Activated naive CD4-positive, alpha-beta T cell treated with anti-CD3 and anti-CD28 coated beads for 36 hours (primary cell): ENCODE results near the gene MRM3. TPM values are rescaled to one million over a fixed set of nuclear protein-coding genes. Genes with fewer than 3 reads are reported as not detected.

Experiments
- CTCF ChIA-PET: fragments of 350-600 bp; sonication (Branson Sonifier 250); formaldehyde crosslinking; loops from one replicate; lab custom pipeline; 2021; ENCODE audit warnings: antibody characterized with exemption; lab: Charles Lee
- DNase-seq: peaks from one replicate; pipeline ENCODE4 v3.0.0-alpha.2; 2020
- H3K27ac Mint-ChIP-seq: one replicate; pipeline ENCODE4 v1.8.0; 2021; ENCODE audit warnings: mild to moderate bottlenecking, mixed read lengths
- H3K27me3 Mint-ChIP-seq: one replicate; pipeline ENCODE4 v1.8.0; 2021; ENCODE audit warnings: low read depth, mixed read lengths
- H3K36me3 Mint-ChIP-seq: one replicate; pipeline ENCODE4 v1.8.0; 2021; ENCODE audit warnings: low read depth, mixed read lengths
- H3K4me1 Mint-ChIP-seq: one replicate; pipeline ENCODE4 v1.8.0; 2021; ENCODE audit warnings: low read depth, mixed read lengths
- H3K4me3 Mint-ChIP-seq: one replicate; pipeline ENCODE4 v1.8.0; 2021; ENCODE audit warnings: mild to moderate bottlenecking, moderate library complexity, mixed read lengths
- H3K9me3 Mint-ChIP-seq: one replicate; pipeline ENCODE4 v1.8.0; 2021; ENCODE audit warnings: mixed read lengths
- intact Hi-C: fragments of 100-400 bp; cut with micrococcal nuclease; formaldehyde crosslinking; loops from one replicate; pipeline ENCODE4 v1.15.1; 2023
- total RNA-seq, 2 experiments: library from RNA; stranded (reverse); gene quantifications; one replicate each; pipeline ENCODE4 v1.2.3, GENCODE V29; 2021

MRM3 gene, protein sequence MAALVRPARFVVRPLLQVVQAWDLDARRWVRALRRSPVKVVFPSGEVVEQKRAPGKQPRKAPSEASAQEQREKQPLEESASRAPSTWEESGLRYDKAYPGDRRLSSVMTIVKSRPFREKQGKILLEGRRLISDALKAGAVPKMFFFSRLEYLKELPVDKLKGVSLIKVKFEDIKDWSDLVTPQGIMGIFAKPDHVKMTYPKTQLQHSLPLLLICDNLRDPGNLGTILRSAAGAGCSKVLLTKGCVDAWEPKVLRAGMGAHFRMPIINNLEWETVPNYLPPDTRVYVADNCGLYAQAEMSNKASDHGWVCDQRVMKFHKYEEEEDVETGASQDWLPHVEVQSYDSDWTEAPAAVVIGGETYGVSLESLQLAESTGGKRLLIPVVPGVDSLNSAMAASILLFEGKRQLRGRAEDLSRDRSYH
- total RNA-seq: 10 to 100 TPM; 22.8 to 25.6 TPM

DNA sequence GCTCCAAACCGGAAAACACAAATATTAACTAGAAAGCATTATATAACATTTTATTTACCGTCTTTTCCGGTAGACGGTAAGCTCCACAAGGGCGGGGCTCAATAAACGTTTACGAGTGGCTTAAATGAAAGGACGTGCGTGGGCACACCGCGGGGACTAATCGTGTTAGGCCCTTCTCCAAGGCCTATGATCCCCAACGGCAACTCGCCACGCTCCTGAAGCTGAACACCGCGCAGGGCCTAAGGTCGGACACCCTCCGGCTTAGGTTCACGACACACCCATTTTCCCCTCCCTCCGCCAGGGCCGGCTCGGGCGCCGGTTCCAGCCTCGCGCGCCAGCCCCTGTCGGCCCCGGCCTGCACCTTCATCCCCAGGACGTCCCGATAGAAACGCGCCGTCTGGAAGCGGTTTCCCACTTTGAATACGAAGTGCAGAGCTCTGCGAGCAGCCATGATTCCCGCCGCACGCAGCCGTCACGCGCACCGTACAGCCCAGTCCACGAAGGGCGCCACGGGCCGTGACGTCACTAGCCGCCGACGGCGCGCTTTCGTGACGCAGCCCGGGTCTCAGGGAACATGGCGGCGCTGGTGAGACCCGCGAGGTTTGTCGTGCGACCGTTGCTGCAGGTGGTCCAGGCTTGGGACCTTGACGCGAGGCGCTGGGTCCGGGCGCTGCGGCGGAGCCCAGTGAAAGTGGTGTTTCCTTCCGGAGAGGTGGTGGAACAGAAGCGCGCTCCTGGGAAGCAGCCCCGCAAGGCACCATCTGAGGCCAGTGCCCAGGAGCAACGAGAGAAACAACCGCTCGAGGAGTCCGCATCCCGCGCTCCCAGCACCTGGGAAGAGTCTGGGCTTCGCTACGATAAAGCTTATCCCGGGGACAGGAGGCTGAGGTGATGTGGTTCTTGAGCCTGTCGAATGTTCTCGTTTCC, at the start of gene MRM3, which contains the start of gene GLOD4:
Gene MRM3 (plus strand): TSS at position 549 of the 927 bp plus-strand sequence. CDS start 26 bp downstream, at position 575.
Gene GLOD4 (minus strand): TSS at position 476 of the 927 bp plus-strand sequence. CDS start 25 bp downstream, at position 451.
- Mint-ChIP-seq H3K27ac (peak within 1 kb of the TSS; percentile 93), H3K36me3 (peaks cover 18% of the 10 kb centered on the region), H3K27me3 (no peaks in the 10 kb centered on the region), H3K4me3 (peak within 1 kb of the TSS; percentile 89), H3K9me3 (no peaks in the 10 kb centered on the region), H3K4me1 (peaks cover 35% of the 10 kb centered on the region)
- peak; percentile 95 for DNase-seq
- intact Hi-C loops: loop anchor here (1.0 to 2.0 kb wide), 4 partner anchors 30 to 369 kb away; partner anchors contain the start of genes GEMIN4 and VPS53
- CTCF ChIA-PET: interaction anchor here (0.6 to 2.0 kb wide), 5 partner anchors 16 to 272 kb away, joined by 3 to 6 read pairs (median 5); partner anchors contain the start of gene TIMM22

DNA sequence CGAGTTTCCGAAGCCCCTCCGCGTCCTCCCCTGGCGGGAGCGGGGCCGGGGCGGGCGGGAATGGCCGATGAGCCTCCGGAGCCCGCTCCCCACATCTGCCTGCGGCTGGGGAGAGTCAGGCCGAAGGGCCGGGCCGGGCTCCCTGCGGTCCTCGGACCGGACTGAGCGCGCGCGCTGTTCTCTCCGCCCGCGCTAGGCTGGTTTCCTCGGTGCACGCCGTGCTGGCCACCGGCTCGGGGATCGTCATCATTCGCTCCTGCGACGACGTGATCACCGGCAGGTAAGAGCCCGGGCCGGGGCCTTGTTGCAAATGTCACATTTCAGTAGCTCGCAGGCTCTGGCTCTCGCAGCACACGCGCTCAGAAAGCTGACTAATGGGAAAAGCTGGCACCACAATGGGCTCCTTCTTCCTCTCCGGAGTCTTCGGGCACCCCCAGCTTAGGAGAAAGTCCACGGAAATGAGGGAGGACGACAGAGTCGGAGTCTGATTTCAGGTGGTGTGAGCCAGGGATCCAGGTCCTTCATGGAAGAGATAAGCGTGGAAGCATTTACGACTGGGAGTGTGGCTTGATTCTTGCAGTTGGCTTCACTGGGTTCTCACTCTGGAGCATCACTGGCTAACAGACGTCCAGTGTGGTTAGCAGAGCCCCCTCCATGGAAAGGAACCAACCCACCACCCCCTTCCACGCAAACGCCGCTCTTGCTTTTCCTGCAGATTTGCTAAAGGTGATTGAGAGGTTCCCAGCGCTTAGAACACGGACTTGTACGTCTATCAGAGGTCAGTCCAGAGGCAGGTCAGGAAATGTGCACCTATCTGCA, 49.0 kb upstream of the MRM3 start:
- H3K27ac Mint-ChIP-seq: no peak overlapping the region
- peak; percentile 57 for DNase-seq
- H3K4me3 Mint-ChIP-seq: peak overlapping the region; percentile 78
- no peaks in the 10 kb centered on the region for H3K9me3 Mint-ChIP-seq
- peaks cover 19% of the 10 kb centered on the region for H3K36me3 Mint-ChIP-seq
- intact Hi-C loops: loop anchor here (2.0 kb wide), 2 partner anchors 18 kb away; partner anchors contain the start of gene VPS53
- CTCF ChIA-PET: no interaction called here
- H3K27me3 Mint-ChIP-seq: peaks cover 14% of the 10 kb centered on the region
- peaks cover 14% of the 10 kb centered on the region for H3K4me1 Mint-ChIP-seq

DNA sequence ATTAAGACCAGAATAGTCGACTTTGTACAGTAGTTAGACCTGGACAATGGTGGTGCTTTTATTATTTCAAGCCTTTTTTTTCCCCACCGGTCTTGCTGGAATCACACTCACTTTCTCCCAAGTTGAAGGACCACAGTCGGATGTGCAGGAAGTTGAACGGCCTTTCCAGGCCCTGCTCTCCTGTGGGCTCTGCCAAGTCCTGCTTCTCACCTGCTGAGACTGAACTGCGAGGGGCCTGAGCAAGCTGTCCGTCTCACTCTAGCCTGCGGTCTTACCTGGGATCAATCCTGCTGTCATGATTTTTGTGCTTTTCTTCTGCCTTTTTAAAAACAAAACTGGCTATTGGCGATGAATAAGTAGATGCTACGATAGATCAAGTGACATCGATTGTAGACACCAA, 48.4 kb upstream of the MRM3 start:
- CTCF ChIA-PET: no interaction called here

DNA sequence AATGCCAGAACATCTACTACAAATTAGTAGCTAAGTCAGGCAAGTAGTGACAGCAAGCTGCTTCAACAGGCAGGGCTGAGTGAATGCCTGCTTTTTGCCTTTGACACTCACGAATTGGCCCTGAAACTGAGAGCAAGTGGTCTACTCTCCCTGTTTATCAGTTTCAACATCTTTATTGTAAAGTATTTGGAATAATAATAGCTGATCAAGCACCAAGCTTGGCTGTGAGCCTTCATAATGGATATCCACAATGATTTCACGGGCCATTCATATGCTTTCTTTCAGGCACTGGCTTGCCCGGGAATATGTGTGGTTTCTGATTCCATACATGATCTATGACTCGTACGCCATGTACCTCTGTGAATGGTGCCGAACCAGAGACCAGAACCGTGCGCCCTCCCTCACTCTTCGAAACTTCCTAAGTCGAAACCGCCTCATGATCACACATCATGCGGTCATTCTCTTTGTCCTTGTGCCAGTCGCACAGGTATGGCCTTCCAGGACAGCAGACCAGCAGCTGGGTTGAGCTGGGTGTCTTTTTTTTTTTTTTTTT, 44.5 kb upstream of the MRM3 start:
- peaks cover 2% of the 10 kb centered on the region for H3K27me3 Mint-ChIP-seq
- H3K27ac Mint-ChIP-seq: no peak overlapping the region
- CTCF ChIA-PET: interaction anchor here (0.8 kb wide), 1 partner anchor 25 kb away, joined by 3 read pairs; no protein-coding TSS in a partner anchor
- H3K36me3 Mint-ChIP-seq: peaks cover 32% of the 10 kb centered on the region
- DNase-seq: no peak
- no peaks in the 10 kb centered on the region for H3K9me3 Mint-ChIP-seq
- H3K4me3 Mint-ChIP-seq: no peak overlapping the region
- intact Hi-C loops: no loop called here
- peaks cover 26% of the 10 kb centered on the region for H3K4me1 Mint-ChIP-seq

More for the DNA sequence above, 48.4 kb upstream of the MRM3 start:
- DNase-seq: no peak
- Mint-ChIP-seq H3K4me1 (peaks cover 14% of the 10 kb centered on the region), H3K4me3 (peak overlapping the region; percentile 78), H3K27ac (no peak overlapping the region), H3K27me3 (peaks cover 14% of the 10 kb centered on the region), H3K9me3 (no peaks in the 10 kb centered on the region), H3K36me3 (peaks cover 22% of the 10 kb centered on the region)
- intact Hi-C loops: loop anchor here (2.0 kb wide), 2 partner anchors 17 to 19 kb away; partner anchors contain the start of gene VPS53

DNA sequence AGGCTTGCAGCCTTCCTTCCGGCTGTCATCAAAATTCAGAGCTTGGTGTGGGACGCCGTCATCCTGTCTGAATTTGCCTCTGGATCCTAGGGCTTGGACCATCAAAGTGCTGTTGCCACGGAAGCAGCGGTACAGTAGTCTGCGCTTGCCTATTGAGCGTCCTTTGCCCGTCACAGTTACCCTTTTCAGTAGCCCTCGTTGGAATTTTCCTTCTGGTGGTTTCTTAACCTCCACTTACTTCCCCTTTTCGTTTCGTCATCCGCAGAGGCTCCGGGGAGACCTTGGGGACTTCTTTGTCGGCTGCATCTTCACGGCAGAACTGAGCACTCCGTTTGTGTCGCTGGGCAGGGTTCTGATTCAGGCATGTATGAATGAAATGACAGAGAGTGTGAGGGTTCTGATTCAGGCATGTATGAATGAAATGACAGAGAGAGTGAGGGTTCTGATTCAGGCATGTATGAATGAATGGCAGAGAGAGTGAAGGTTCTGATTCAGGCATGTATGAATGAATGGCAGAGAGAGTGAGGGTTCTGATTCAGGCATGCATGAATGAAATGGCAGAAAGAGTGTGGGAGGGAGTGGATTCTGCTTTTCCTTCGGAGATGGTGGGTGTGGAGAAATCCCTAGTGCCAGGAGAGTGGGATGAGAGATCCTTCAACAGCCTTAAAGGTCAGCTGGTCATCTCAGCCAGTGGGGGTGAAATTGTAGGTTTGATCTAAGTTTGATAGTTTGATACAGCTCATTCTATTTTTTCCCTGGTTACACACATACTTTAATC, 41.7 kb upstream of the MRM3 start:
- DNase-seq: peak; percentile 74
- Mint-ChIP-seq H3K27me3 (no peaks in the 10 kb centered on the region), H3K4me3 (no peak overlapping the region), H3K36me3 (peaks cover 38% of the 10 kb centered on the region), H3K27ac (peak overlapping the region; percentile 67), H3K4me1 (peaks cover 14% of the 10 kb centered on the region), H3K9me3 (no peaks in the 10 kb centered on the region)
- CTCF ChIA-PET: interaction anchor here (0.6 to 1.6 kb wide), 2 partner anchors 12 to 39 kb away, joined by 3 read pairs; no protein-coding TSS in a partner anchor
- intact Hi-C loops: loop anchor here (1.0 kb wide), 1 partner anchor 20 kb away; no protein-coding TSS in a partner anchor

DNA sequence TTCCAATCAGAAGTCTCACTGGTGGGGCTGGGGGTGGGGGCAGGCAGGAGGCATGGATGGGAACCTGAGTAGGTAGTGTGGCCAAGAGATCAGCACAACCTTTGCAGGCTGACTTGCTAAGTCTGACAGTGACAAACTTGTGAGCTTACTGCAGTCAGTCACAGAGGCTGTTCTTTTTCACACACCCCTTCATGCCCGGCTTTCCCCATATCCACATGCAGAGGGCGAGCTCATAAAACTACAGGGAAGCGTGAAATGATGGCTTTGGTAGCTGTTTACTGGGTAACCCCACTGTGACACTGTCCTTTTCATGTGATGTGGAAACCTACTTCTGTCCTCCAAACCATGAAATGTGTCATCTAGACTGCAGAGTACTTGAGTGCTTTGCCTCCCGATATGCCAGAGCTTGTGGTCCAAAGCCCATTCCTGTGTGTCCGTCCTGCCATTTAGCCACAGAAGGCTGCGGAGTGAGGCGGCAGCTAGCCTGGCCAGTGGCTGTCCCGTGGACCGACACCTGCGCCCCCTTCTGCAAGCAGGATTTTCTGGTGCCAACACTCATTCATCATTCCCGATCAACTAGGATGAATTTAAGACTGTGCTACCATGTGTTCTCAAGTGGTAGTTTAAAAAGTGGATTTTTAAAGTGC, 39.9 kb upstream of the MRM3 start:
- Mint-ChIP-seq H3K27me3 (no peaks in the 10 kb centered on the region), H3K27ac (no peak overlapping the region), H3K36me3 (peaks cover 40% of the 10 kb centered on the region), H3K4me1 (peaks cover 14% of the 10 kb centered on the region), H3K9me3 (no peaks in the 10 kb centered on the region), H3K4me3 (no peak overlapping the region)
- CTCF ChIA-PET: no interaction called here
- intact Hi-C loops: no loop called here
- DNase-seq: no peak

DNA sequence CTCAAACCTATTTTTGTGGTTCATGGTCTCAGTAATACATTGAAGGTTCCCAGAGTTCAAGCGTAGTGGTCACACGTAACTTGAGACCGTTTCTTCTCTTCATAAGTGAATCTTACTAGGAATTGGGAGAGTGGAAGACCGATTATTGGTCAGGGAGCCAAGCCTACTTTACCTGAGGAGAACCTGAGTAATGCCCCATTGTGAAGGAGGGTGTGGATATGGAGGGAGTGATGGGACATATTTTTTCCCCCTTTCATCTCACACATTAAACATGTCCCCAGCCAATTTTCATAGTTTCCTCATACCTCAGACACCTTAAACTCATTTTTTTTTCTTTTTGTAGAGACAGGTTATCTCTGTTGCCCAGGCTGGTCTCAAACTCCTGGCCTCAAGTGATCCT, 39.0 kb upstream of the MRM3 start:
- H3K27ac Mint-ChIP-seq: no peak overlapping the region
- no peak for DNase-seq
- H3K27me3 Mint-ChIP-seq: no peaks in the 10 kb centered on the region
- peaks cover 15% of the 10 kb centered on the region for H3K4me1 Mint-ChIP-seq
- H3K9me3 Mint-ChIP-seq: no peaks in the 10 kb centered on the region
- H3K36me3 Mint-ChIP-seq: peaks cover 43% of the 10 kb centered on the region
- no peak overlapping the region for H3K4me3 Mint-ChIP-seq
- intact Hi-C loops: no loop called here
- CTCF ChIA-PET: interaction anchor here (0.6 kb wide), 1 partner anchor 227 kb away, joined by 3 read pairs; no protein-coding TSS in a partner anchor

DNA sequence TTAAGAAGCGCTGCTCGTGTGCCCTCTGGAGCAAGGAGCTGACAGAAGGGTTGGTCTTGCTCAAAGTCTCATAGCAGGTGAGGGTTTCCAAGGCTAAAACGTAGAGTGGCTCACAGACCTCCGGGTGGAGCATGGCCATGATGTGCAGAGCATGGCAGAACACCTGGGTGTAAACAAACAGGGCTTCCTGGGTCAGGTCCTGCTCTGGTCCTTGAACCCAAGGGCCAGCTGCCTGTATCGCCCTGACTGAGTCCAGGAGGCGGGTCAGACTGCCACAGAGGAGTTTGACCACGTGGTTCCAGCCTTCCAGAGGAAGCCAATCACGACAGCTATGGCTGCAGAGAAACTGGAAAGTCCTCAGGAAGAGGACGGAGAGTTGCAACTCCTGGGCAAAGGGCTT, 37.2 kb upstream of the MRM3 start:
- no peak for DNase-seq
- peaks cover 28% of the 10 kb centered on the region for H3K4me1 Mint-ChIP-seq
- H3K9me3 Mint-ChIP-seq: peaks cover 3% of the 10 kb centered on the region
- H3K27ac Mint-ChIP-seq: no peak overlapping the region
- H3K27me3 Mint-ChIP-seq: no peaks in the 10 kb centered on the region
- intact Hi-C loops: no loop called here
- H3K4me3 Mint-ChIP-seq: no peak overlapping the region
- CTCF ChIA-PET: interaction anchor here (0.9 kb wide), 1 partner anchor 44 kb away, joined by 6 read pairs; no protein-coding TSS in a partner anchor
- H3K36me3 Mint-ChIP-seq: peaks cover 50% of the 10 kb centered on the region

DNA sequence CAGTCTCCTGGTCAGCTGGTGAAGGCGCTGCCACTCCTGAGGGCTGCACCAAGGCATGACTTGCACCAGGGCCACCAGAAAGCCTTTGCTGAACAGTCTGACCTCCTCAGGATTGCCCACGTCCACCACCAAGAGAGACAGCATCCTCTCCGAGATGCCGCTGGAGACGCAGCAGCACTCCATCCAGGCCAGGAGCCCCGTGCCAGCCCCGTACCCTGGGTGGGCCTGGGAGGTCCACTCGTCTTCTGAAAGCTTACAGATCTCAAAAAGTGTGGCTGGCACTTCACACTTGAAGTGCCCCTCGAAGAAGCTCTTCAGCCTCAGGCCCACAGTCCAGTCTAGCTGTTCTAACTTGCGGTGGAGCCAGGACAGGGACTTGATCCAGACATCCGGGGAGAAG, 36.7 kb upstream of the MRM3 start:
- CTCF ChIA-PET: interaction anchor here (0.7 to 0.9 kb wide), 2 partner anchors 44 to 333 kb away, joined by 3 to 6 read pairs; no protein-coding TSS in a partner anchor
- intact Hi-C loops: no loop called here

DNA sequence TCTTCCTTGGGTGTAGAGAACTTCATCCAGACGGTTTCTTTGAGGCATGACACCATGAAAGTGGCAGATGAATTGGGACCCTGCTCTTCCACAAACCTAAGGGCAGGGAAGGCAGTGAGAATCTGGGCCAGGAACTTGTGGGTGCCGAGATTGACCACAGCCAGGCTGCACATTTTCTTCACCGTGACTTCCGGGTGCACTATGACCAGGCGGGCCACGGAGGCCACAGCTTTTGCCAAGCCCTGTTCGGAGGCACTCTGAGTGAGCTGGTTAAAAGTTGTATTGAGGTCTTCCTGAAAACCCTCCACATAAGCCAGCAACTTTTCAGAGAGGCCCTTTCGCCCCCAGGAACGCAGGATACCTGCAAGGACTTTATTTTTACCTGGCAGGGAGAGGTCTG, 36.0 kb upstream of the MRM3 start:
- intact Hi-C loops: no loop called here
- Mint-ChIP-seq H3K27ac (no peak overlapping the region), H3K4me3 (no peak overlapping the region), H3K4me1 (peaks cover 27% of the 10 kb centered on the region), H3K9me3 (peaks cover 3% of the 10 kb centered on the region), H3K36me3 (peaks cover 51% of the 10 kb centered on the region), H3K27me3 (no peaks in the 10 kb centered on the region)
- CTCF ChIA-PET: interaction anchor here (0.7 kb wide), 1 partner anchor 334 kb away, joined by 3 read pairs; no protein-coding TSS in a partner anchor
- no peak for DNase-seq

More for the DNA sequence above, 36.7 kb upstream of the MRM3 start:
- Mint-ChIP-seq H3K27me3 (no peaks in the 10 kb centered on the region), H3K36me3 (peaks cover 54% of the 10 kb centered on the region), H3K4me3 (no peak overlapping the region), H3K9me3 (peaks cover 3% of the 10 kb centered on the region), H3K27ac (no peak overlapping the region), H3K4me1 (peaks cover 29% of the 10 kb centered on the region)
- no peak for DNase-seq
